ENCODE data around the gene RNF123.

Gene RNF123

DNA sequence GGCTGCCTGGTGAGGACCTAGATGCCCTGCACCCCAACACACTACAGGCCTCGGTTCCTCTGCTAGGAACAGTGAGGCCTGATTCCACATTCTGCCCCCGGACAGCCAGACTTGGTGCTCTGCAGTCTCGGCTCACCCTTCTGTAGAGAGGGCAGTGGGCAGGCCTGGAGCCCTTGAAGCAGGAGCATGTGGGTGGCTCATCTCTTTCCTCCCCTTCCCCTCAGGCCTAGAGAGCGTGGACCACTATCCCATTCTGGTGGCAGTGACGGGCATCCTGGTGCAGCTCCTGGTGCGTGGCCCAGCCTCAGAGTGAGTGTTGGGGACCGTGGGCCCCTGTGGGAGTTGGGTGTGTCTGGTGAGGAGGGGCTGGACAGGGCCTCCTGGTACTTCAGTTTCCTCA, 26.8 kb downstream of the RNF123 start:
- Histone ChIP-seq H3K4me1 (ENCODE audit: insufficient read depth, low read length, poor library complexity, severe bottlenecking) (peaks cover 33% of the 10 kb centered on the region), H2AFZ (ENCODE audit: low read length) (no peak overlapping the region), H3K9me3 (ENCODE audit: insufficient read depth, low read depth, low read length) (no peaks in the 10 kb centered on the region), H3F3A (ENCODE audit: low read depth) (peaks cover 17% of the 10 kb centered on the region), H3K4me3 (ENCODE audit: low read length, poor library complexity, severe bottlenecking) (no peak overlapping the region), H3K9me2 (replicated peaks; ENCODE audit: low read depth, low read length) (no peaks in the 10 kb centered on the region), H3K27me3 (ENCODE audit: insufficient read depth, low read length, poor library complexity, severe bottlenecking) (no peaks in the 10 kb centered on the region), H3K9ac (ENCODE audit: low read depth, low read length, poor library complexity, severe bottlenecking) (no peak overlapping the region), H3K36me3 (ENCODE audit: insufficient read depth, low read length) (peaks cover 4% of the 10 kb centered on the region; the same call in 1 of the 2 replicates), H3K79me2 (ENCODE audit: insufficient read depth, low read length) (no peaks in the 10 kb centered on the region; the same call in 1 of the 2 replicates), H3K4me2 (ENCODE audit: low read depth, low read length, poor library complexity, severe bottlenecking) (no peak overlapping the region), H4K20me1 (ENCODE audit: insufficient read depth, low read length, poor library complexity, severe bottlenecking) (no peaks in the 10 kb centered on the region)
- TF ChIP-seq, protein P1, sequence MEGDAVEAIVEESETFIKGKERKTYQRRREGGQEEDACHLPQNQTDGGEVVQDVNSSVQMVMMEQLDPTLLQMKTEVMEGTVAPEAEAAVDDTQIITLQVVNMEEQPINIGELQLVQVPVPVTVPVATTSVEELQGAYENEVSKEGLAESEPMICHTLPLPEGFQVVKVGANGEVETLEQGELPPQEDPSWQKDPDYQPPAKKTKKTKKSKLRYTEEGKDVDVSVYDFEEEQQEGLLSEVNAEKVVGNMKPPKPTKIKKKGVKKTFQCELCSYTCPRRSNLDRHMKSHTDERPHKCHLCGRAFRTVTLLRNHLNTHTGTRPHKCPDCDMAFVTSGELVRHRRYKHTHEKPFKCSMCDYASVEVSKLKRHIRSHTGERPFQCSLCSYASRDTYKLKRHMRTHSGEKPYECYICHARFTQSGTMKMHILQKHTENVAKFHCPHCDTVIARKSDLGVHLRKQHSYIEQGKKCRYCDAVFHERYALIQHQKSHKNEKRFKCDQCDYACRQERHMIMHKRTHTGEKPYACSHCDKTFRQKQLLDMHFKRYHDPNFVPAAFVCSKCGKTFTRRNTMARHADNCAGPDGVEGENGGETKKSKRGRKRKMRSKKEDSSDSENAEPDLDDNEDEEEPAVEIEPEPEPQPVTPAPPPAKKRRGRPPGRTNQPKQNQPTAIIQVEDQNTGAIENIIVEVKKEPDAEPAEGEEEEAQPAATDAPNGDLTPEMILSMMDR (conservative IDR thresholded peaks at IDR 0.05; ENCODE audit: low read length) = no peak
- no peak for TF ChIP-seq EZH2phosphoT487 (IDR thresholded peaks at IDR 0.05; ENCODE audit: borderline replicate concordance)

DNA sequence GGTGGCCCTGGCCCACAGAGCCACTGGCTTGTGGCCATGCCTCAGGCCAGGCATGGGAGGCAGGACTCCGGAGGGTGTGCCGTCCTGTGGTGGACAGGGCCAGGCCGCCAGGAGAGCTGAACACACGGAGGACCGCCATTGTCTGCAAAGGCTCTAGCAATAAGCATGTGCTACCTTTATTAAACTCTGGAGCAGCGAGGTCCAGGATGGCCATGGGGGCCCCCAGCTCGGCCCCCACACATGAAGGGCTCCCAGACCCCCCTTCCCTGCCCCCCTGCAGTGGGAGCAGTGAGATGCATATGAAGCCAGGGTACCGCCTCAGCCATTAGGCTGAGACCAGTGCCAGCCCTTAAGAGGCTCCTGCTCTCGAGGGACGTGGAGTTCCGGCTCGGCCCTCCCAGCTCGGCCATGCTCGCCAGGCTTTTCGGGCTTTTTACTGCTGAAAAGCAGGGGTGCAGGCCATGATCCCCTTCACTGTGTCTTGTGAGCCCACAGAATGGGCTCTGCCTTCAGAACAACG, 27.4 kb downstream of the RNF123 start:
- Histone ChIP-seq H3F3A (ENCODE audit: low read depth) (peaks cover 15% of the 10 kb centered on the region), H3K4me1 (ENCODE audit: insufficient read depth, low read length, poor library complexity, severe bottlenecking) (peaks cover 29% of the 10 kb centered on the region), H2AFZ (ENCODE audit: low read length) (no peak overlapping the region), H3K36me3 (ENCODE audit: insufficient read depth, low read length) (peaks cover 8% of the 10 kb centered on the region; the same call in 1 of the 2 replicates), H3K9ac (ENCODE audit: low read depth, low read length, poor library complexity, severe bottlenecking) (no peak overlapping the region), H3K4me2 (ENCODE audit: low read depth, low read length, poor library complexity, severe bottlenecking) (no peak overlapping the region), H4K20me1 (ENCODE audit: insufficient read depth, low read length, poor library complexity, severe bottlenecking) (no peaks in the 10 kb centered on the region), H3K79me2 (ENCODE audit: insufficient read depth, low read length) (no peaks in the 10 kb centered on the region; the same call in 1 of the 2 replicates), H3K9me3 (ENCODE audit: insufficient read depth, low read depth, low read length) (no peaks in the 10 kb centered on the region), H3K9me2 (replicated peaks; ENCODE audit: low read depth, low read length) (no peaks in the 10 kb centered on the region), H3K27me3 (ENCODE audit: insufficient read depth, low read length, poor library complexity, severe bottlenecking) (no peaks in the 10 kb centered on the region), H3K4me3 (ENCODE audit: low read length, poor library complexity, severe bottlenecking) (no peak overlapping the region)
- TF ChIP-seq EZH2phosphoT487 (IDR thresholded peaks at IDR 0.05; ENCODE audit: borderline replicate concordance) = no peak
- TF ChIP-seq, protein P1 (conservative IDR thresholded peaks at IDR 0.05; ENCODE audit: low read length) = no peak

DNA sequence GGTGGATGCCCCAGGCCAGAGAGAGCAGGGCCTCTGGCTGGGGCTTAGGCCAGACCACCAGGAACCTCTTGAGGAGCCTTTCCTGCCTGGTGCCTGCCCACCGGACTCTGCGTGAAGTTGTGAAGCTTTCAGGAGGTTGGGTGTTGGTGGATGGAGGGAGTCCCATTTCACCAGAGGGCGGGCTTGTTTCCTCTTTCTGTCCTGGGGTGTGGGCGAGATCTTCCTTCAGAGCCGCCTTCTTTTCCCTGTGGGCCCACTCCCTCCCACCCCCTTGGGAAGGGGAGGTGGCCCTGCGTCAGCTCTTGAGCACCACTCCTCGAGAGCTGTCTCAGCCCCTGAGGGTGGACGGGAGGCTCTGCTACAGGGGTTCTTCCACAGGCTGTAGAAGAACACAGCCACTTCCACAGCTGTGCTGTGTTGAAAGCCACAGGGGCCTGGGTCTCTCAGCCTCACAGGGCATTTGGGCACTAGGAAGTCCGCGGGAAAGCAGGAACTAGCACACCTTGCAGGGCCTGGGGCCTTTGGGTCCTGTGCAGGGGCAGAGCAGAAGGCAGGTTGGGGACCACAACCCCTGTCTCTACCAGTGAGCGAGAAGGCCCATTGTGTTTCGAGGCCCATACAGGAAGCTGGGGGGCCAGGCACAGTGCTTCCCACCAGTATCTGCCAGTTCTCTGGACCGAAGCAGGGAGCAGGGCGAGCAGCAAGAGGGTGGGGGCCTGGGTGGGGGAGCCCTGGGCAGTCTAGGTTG, 28.0 kb downstream of the RNF123 start:
- Histone ChIP-seq H3K4me1 (ENCODE audit: insufficient read depth, low read length, poor library complexity, severe bottlenecking) (peaks cover 22% of the 10 kb centered on the region), H3K36me3 (ENCODE audit: insufficient read depth, low read length) (peaks cover 12% of the 10 kb centered on the region; the same call in 1 of the 2 replicates), H4K20me1 (ENCODE audit: insufficient read depth, low read length, poor library complexity, severe bottlenecking) (peaks cover 2% of the 10 kb centered on the region), H3K4me2 (ENCODE audit: low read depth, low read length, poor library complexity, severe bottlenecking) (no peak overlapping the region), H3F3A (ENCODE audit: low read depth) (peaks cover 8% of the 10 kb centered on the region), H3K9me3 (ENCODE audit: insufficient read depth, low read depth, low read length) (no peaks in the 10 kb centered on the region), H3K27me3 (ENCODE audit: insufficient read depth, low read length, poor library complexity, severe bottlenecking) (no peaks in the 10 kb centered on the region), H2AFZ (ENCODE audit: low read length) (no peak overlapping the region), H3K4me3 (ENCODE audit: low read length, poor library complexity, severe bottlenecking) (no peak overlapping the region), H3K9ac (ENCODE audit: low read depth, low read length, poor library complexity, severe bottlenecking) (no peak overlapping the region), H3K79me2 (ENCODE audit: insufficient read depth, low read length) (peaks cover 6% of the 10 kb centered on the region; the same call in 1 of the 2 replicates), H3K9me2 (replicated peaks; ENCODE audit: low read depth, low read length) (no peaks in the 10 kb centered on the region)
- no peak for TF ChIP-seq EZH2phosphoT487 (IDR thresholded peaks at IDR 0.05; ENCODE audit: borderline replicate concordance)
- TF ChIP-seq, protein P1 (conservative IDR thresholded peaks at IDR 0.05; ENCODE audit: low read length) = no peak
